Measurements from ENCODE around the gene TMEM88.

The TMEM88 gene

GRCh38 chr17:7833011-7833794, 21.7 kb upstream of the TMEM88 start:
- DNase-seq, result no peak

GRCh38 chr17:7833795-7834541, 20.9 kb upstream of the TMEM88 start, which contains the start of gene KDM6B:
Gene KDM6B, plus strand, starts transcription at chr17:7834217. Its CDS starts 11,338 bp downstream, at chr17:7845555.
- peak; percentile 86 for DNase-seq

GRCh38 chr17:7834542-7834956, 20.3 kb upstream of the TMEM88 start:
- peak; percentile 65 for DNase-seq

GRCh38 chr17:7834957-7835813, 19.7 kb upstream of the TMEM88 start:
- peak; percentile 93 for DNase-seq

- peak; percentile 29 for DNase-seq
Measured at GRCh38 chr17:7835814-7836595, 18.9 kb upstream of the TMEM88 start.

GRCh38 chr17:7836596-7837407, 18.1 kb upstream of the TMEM88 start:
- peak; percentile 69 for DNase-seq

GRCh38 chr17:7837408-7838088, 17.3 kb upstream of the TMEM88 start:
- DNase-seq, result no peak

- no peak for DNase-seq
Measured at GRCh38 chr17:7838090-7839075, 16.5 kb upstream of the TMEM88 start.

- DNase-seq, result no peak
Measured at GRCh38 chr17:7839190-7839875, 15.5 kb upstream of the TMEM88 start.

GRCh38 chr17:7839876-7840261, 15.0 kb upstream of the TMEM88 start:
- no peak for DNase-seq

- no peak for DNase-seq
Measured at GRCh38 chr17:7840441-7840840, 14.4 kb upstream of the TMEM88 start.

- DNase-seq, result no peak
Measured at GRCh38 chr17:7840875-7841274, 14.0 kb upstream of the TMEM88 start.

- peak; percentile 97 for DNase-seq
Measured at GRCh38 chr17:7841396-7841914, 13.4 kb upstream of the TMEM88 start.

GRCh38 chr17:7841915-7842379, 12.9 kb upstream of the TMEM88 start:
- DNase-seq, result peak; percentile 80

GRCh38 chr17:7842380-7843256, 12.2 kb upstream of the TMEM88 start:
- DNase-seq, result peak; percentile 98

- DNase-seq, result no peak
Measured at GRCh38 chr17:7843257-7843535, 11.7 kb upstream of the TMEM88 start.

- DNase-seq, result peak; percentile 93
Measured at GRCh38 chr17:7843536-7844291, 11.2 kb upstream of the TMEM88 start.
